Measurements from ENCODE around the gene ZDHHC14.

GRCh38 chr6:157674061-157674460 lies 293.1 kb downstream of the ZDHHC14 start:
- TF ChIP-seq ASH2L (IDR thresholded peaks at IDR 0.05; ENCODE audit: low read length): no peak
- TF ChIP-seq, protein P1, sequence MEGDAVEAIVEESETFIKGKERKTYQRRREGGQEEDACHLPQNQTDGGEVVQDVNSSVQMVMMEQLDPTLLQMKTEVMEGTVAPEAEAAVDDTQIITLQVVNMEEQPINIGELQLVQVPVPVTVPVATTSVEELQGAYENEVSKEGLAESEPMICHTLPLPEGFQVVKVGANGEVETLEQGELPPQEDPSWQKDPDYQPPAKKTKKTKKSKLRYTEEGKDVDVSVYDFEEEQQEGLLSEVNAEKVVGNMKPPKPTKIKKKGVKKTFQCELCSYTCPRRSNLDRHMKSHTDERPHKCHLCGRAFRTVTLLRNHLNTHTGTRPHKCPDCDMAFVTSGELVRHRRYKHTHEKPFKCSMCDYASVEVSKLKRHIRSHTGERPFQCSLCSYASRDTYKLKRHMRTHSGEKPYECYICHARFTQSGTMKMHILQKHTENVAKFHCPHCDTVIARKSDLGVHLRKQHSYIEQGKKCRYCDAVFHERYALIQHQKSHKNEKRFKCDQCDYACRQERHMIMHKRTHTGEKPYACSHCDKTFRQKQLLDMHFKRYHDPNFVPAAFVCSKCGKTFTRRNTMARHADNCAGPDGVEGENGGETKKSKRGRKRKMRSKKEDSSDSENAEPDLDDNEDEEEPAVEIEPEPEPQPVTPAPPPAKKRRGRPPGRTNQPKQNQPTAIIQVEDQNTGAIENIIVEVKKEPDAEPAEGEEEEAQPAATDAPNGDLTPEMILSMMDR (IDR thresholded peaks at IDR 0.05; ENCODE audit: control extremely low read depth in 1 of 3, insufficient read depth in 1 of 3, low read depth in 1 of 3, low read length in 3 of 3): no peak
- TF ChIP-seq EP300 (IDR thresholded peaks at IDR 0.05; ENCODE audit: borderline replicate concordance in 1 of 2, low read depth in 2 of 2, low read length in 2 of 2): no peak
- TF ChIP-seq NRF1 (IDR thresholded peaks at IDR 0.05; ENCODE audit: low read depth, low read length): no peak
- TF ChIP-seq USF2 (IDR thresholded peaks at IDR 0.05; ENCODE audit: low read length): no peak
- no peak for TF ChIP-seq MAFK (IDR thresholded peaks at IDR 0.05; ENCODE audit: low read depth, low read length)
